ACC112 (cell line): Measurements from ENCODE around the gene ADAMTS17.
A peak's percentile ranks its signal among the peaks of the same experiment; 100 is the strongest.

Experiments
- H2AFZ ChIP-seq: fragments of 200-600 bp; sonication (generic); one replicate; pipeline ENCODE4 v1.6.0; 2017; ENCODE audit warnings: antibody characterized with exemption, low read length; ENCODE audit not compliant: unreplicated experiment
- H3K27ac ChIP-seq: fragments of 200-600 bp; sonication (generic); 2 replicates; pipeline ENCODE4 v1.5.1; 2014; ENCODE audit warnings: low read depth, mild to moderate bottlenecking, antibody characterized with exemption, low read length, moderate library complexity
- H3K27me3 ChIP-seq: fragments of 200-600 bp; sonication (generic); 2 replicates; pipeline ENCODE4 v1.6.1; 2014; ENCODE audit warnings: mild to moderate bottlenecking, antibody characterized with exemption, low read length, moderate library complexity, mixed read lengths; ENCODE audit not compliant: insufficient read depth
- H3K36me3 ChIP-seq: fragments of 200-600 bp; sonication (generic); 2 replicates; pipeline ENCODE4 v1.6.1; 2016; ENCODE audit warnings: mild to moderate bottlenecking, antibody characterized with exemption, low read length, moderate library complexity, mixed read lengths; ENCODE audit not compliant: insufficient read depth
- H3K4me1 ChIP-seq: fragments of 200-600 bp; sonication (generic); one replicate; pipeline ENCODE4 v1.6.1; 2016; ENCODE audit warnings: low read length, mixed read lengths; ENCODE audit not compliant: insufficient read depth, unreplicated experiment, control insufficient read depth
- H3K4me3 ChIP-seq: fragments of 200-600 bp; sonication (generic); 2 replicates; pipeline ENCODE4 v1.5.1; 2014; ENCODE audit warnings: mild to moderate bottlenecking, low read depth, low read length
- H3K79me2 ChIP-seq: fragments of 200-600 bp; sonication (generic); one replicate; pipeline ENCODE4 v1.6.0; 2016; ENCODE audit warnings: low read length; ENCODE audit not compliant: control insufficient read depth, unreplicated experiment, insufficient read depth

ADAMTS17 gene, protein sequence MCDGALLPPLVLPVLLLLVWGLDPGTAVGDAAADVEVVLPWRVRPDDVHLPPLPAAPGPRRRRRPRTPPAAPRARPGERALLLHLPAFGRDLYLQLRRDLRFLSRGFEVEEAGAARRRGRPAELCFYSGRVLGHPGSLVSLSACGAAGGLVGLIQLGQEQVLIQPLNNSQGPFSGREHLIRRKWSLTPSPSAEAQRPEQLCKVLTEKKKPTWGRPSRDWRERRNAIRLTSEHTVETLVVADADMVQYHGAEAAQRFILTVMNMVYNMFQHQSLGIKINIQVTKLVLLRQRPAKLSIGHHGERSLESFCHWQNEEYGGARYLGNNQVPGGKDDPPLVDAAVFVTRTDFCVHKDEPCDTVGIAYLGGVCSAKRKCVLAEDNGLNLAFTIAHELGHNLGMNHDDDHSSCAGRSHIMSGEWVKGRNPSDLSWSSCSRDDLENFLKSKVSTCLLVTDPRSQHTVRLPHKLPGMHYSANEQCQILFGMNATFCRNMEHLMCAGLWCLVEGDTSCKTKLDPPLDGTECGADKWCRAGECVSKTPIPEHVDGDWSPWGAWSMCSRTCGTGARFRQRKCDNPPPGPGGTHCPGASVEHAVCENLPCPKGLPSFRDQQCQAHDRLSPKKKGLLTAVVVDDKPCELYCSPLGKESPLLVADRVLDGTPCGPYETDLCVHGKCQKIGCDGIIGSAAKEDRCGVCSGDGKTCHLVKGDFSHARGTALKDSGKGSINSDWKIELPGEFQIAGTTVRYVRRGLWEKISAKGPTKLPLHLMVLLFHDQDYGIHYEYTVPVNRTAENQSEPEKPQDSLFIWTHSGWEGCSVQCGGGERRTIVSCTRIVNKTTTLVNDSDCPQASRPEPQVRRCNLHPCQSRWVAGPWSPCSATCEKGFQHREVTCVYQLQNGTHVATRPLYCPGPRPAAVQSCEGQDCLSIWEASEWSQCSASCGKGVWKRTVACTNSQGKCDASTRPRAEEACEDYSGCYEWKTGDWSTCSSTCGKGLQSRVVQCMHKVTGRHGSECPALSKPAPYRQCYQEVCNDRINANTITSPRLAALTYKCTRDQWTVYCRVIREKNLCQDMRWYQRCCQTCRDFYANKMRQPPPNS

GRCh38 chr15:100341750-100342560 lies at the start of gene ADAMTS17:
TSS of gene ADAMTS17 (minus strand) at chr15:100341975. CDS start at chr15:100341899, 76 bp downstream.
- Histone ChIP-seq H2AFZ (no peak within 1 kb of the TSS), H3K79me2 (no peaks in the 10 kb centered on the region), H3K36me3 (no peaks in the 10 kb centered on the region), H3K4me1 (no peaks in the 10 kb centered on the region), H3K4me3 (peak within 1 kb of the TSS; percentile 43; the same call in 1 of the 2 replicates), H3K27ac (no peak within 1 kb of the TSS), H3K27me3 (peaks cover 13% of the 10 kb centered on the region)

DNA sequence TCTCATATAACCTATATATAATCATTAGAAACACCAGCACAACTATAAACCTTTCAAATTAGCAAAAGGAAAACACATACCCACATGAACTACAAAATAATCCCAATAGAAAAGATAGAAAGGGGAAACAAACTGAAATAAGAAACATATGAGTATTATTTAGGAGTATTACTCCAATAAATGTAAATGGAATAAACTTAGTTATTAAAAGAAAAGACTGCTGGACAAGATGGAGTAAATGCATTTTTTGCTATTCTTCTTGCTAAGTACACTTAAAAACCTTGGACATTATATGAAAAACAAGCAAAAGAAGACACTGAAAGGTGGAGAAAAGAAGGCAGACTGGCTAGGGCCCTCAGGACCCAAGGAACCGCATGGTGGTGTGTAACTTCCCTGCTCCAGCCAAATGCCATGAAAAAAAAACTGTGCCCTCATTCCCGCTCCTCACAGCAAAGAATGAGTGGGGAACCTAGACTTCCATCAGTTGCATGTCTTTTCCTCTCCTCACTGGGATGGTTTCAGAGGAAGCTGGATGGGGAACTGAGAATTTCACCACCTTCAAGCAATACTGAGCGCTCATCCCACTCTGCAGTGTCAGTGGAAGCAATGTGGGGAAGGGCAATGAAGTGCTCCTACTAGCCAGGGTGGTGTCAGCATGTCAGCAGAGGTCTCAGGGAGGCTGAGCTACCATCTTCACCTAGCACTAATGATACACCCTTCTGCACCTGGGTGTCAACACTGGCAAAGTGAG lies 43.7 kb upstream of the ADAMTS17 start:
- no peak overlapping the region for H2AFZ ChIP-seq
- no peaks in the 10 kb centered on the region for H3K4me1 ChIP-seq
- H3K36me3 ChIP-seq = no peaks in the 10 kb centered on the region
- no peaks in the 10 kb centered on the region for H3K79me2 ChIP-seq
- no peak overlapping the region for H3K4me3 ChIP-seq
- no peak overlapping the region for H3K27ac ChIP-seq
- H3K27me3 ChIP-seq = no peaks in the 10 kb centered on the region

- Histone ChIP-seq H3K4me3 (no peak overlapping the region), H3K27me3 (no peaks in the 10 kb centered on the region), H3K4me1 (no peaks in the 10 kb centered on the region), H3K79me2 (no peaks in the 10 kb centered on the region), H2AFZ (no peak overlapping the region), H3K36me3 (no peaks in the 10 kb centered on the region), H3K27ac (no peak overlapping the region)
Observed at GRCh38 chr15:100384108-100384410, 42.3 kb upstream of the ADAMTS17 start.

DNA sequence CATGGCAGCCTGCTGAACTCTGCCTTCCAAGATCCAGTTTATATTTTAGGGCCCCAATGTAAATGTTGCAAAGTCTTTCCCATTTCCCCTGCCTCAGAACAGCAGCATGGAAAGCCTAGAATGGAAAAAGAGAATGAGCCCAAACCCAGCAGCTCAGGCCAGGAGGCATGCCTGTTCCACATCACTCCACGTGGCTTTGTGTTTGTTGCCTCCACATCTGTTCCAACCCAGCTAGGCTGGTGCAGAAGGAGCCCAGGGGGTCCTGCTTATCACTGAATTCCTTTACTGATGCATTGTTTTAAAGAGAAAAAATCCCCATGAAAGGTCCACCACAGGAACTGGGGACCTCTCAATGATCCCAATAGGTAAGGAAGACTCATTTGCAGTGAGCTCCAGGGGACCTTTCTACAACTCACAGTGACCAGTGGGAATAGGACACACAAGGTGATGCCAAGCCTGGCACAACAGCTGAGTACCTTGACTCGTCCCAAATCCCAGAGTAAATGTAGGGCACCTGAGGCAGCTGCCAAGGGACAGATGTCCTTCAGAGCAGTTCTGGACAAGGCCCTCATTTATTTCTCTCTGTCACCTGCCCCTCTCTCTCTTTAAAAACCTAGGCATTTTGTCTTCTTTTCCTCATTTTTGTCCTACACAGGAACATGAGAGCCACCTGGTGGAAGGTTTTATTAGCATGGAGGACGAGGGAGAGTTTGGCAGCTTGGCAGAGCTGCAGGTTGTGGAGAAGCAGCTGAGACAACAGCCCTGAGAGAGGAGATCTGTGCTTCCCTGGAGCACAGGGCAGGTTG lies 41.7 kb upstream of the ADAMTS17 start:
- no peak overlapping the region for H3K27ac ChIP-seq
- H3K27me3 ChIP-seq = no peaks in the 10 kb centered on the region
- no peaks in the 10 kb centered on the region for H3K36me3 ChIP-seq
- H2AFZ ChIP-seq = no peak overlapping the region
- H3K4me1 ChIP-seq = no peaks in the 10 kb centered on the region
- H3K4me3 ChIP-seq = no peak overlapping the region
- no peaks in the 10 kb centered on the region for H3K79me2 ChIP-seq

DNA sequence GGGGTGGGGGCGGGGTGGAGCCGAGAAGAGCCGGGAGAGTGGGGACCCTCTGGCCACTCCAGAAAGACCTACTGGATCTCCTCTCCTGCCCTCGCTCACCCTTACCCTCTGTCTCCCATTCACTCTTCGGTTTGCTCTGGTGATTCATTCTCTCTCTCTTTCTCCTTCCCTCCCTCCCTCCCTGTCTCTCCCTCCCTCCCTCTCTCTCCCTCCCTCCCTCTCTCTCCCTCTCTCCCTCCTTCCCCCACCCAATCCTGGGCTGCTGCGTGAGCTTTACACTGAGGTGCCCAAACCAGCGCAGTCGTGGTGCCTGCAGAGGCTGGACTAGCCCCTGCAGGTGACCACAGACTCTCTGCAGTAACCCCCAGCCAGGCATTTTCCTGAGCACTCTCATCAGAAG lies 32.2 kb upstream of the ADAMTS17 start:
- Histone ChIP-seq H3K79me2 (no peaks in the 10 kb centered on the region), H3K27ac (no peak overlapping the region), H3K36me3 (no peaks in the 10 kb centered on the region), H2AFZ (no peak overlapping the region), H3K27me3 (no peaks in the 10 kb centered on the region; the same call in 1 of the 2 replicates), H3K4me1 (no peaks in the 10 kb centered on the region), H3K4me3 (no peak overlapping the region)

DNA sequence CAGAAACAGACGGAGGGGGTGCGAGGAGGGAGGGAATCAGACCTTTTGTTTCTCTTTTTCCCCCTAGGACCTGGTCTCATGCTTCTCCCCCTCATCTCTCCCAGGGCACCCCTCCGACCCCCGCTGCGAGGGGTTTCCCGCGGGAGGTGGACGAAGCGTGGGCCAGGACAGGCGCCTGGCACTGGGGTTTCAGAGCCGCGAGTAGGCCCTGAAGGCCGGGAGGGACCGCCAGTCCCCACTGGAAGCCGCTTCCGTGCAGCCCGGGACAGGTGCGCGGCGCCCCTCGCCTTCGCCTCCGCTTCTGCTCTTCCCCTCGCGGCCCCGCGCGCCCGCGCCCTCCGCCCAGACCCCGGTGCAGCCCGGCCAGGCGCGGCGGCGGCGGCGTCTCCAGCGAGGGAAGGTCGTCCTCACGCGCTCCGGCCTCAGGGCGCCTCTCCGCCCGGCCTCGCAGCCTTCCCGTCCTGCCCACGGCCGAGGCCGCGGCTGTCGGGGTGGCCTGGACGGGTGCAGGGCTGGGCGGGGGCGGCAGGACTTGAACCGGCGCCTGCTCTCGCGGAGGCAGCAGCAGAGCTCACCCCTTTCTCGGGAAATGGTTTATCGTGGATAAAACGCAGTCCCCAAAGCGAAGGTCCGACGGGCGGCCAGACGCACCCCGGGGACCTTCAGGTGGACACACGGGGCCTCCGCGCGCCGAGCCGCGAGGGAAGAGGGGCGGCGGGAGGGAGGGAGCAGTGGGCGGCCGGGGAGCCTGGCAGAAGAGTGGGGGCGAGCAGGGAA lies 31.5 kb upstream of the ADAMTS17 start:
- Histone ChIP-seq H3K27me3 (no peaks in the 10 kb centered on the region; the same call in 1 of the 2 replicates), H3K79me2 (no peaks in the 10 kb centered on the region), H3K4me3 (no peak overlapping the region), H3K27ac (no peak overlapping the region), H3K36me3 (no peaks in the 10 kb centered on the region), H2AFZ (no peak overlapping the region), H3K4me1 (no peaks in the 10 kb centered on the region)

DNA sequence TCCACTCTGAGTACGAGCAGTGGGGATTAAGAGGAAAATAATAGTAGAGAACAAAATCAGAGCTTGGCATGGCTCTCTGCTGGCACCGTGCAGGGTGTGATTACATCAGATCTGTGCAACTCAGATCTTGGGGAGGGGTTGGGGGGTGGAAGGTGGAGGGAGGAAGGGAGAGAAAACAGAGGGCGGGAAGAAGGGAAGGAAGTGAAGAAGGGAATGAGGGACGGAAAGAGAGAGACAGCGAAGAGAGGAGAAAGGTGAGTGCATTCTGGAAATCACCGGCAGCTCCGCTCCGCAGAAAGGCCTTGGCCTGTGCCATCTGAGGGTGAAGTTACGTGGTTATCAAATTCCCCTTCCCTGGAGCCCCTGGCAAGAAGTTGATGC lies 31.0 kb upstream of the ADAMTS17 start:
- H3K27ac ChIP-seq = no peak overlapping the region

GRCh38 chr15:100355342-100355741 lies 13.6 kb upstream of the ADAMTS17 start:
- H3K27me3 ChIP-seq = no peaks in the 10 kb centered on the region
- H2AFZ ChIP-seq = no peak overlapping the region
- H3K79me2 ChIP-seq = no peaks in the 10 kb centered on the region
- H3K4me3 ChIP-seq = no peak overlapping the region
- no peaks in the 10 kb centered on the region for H3K4me1 ChIP-seq
- H3K27ac ChIP-seq = no peak overlapping the region
- H3K36me3 ChIP-seq = no peaks in the 10 kb centered on the region

More for the DNA sequence above, 31.0 kb upstream of the ADAMTS17 start:
- no peaks in the 10 kb centered on the region for H3K36me3 ChIP-seq
- H2AFZ ChIP-seq = no peak overlapping the region
- H3K79me2 ChIP-seq = no peaks in the 10 kb centered on the region
- H3K4me1 ChIP-seq = no peaks in the 10 kb centered on the region
- H3K4me3 ChIP-seq = no peak overlapping the region
- H3K27me3 ChIP-seq = no peaks in the 10 kb centered on the region; the same call in 1 of the 2 replicates

GRCh38 chr15:100353449-100353848 lies 11.7 kb upstream of the ADAMTS17 start:
- Histone ChIP-seq H3K4me1 (no peaks in the 10 kb centered on the region), H3K27ac (no peak overlapping the region), H3K27me3 (no peaks in the 10 kb centered on the region), H2AFZ (no peak overlapping the region), H3K36me3 (no peaks in the 10 kb centered on the region), H3K79me2 (no peaks in the 10 kb centered on the region), H3K4me3 (no peak overlapping the region)
